Endothelial cell of umbilical vein (primary cell): Measurements from ENCODE around the gene PLPPR5. TPM values are rescaled to one million over a fixed set of nuclear protein-coding genes. Genes with fewer than 3 reads are reported as not detected.

Experiments
- BruUV-seq: library from RNA; stranded (reverse); fragments of 400-500 nt; replicated peaks from 2 replicates; lab custom pipeline; 2021; lab: Mats Ljungman, UMichigan
- CTCF ChIA-PET: fragments of 300-600, 350-600 bp; sonication (Branson Sonifier 250); formaldehyde crosslinking; loops from one replicate; lab custom pipeline; 2021; ENCODE audit warnings: antibody characterized with exemption, inconsistent platforms; lab: Charles Lee
- POLR2A ChIA-PET: fragments of 300-600, 350-600 bp; sonication (Branson Sonifier 250); formaldehyde crosslinking; loops from one replicate; lab custom pipeline; 2021; ENCODE audit warnings: antibody characterized with exemption, inconsistent platforms; lab: Charles Lee
- DNase-seq: peaks from one replicate; pipeline ENCODE4 v3.0.0-alpha.2; 2011; ENCODE audit warnings: low read depth, low spot score
- FAIRE-seq: peaks from 2 replicates; lab custom pipeline; 2011; peaks lifted over from hg19 to GRCh38; lab: Jason Lieb, UNC
- H2AFZ ChIP-seq: 2 replicates; pipeline ENCODE4 v1.6.0; 2012; ENCODE audit warnings: low read depth, low read length, control low read depth, inconsistent platforms
- H3K27ac ChIP-seq: 2 replicates; pipeline ENCODE4 v1.5.1; 2011; ENCODE audit warnings: low read depth, mild to moderate bottlenecking, control low read depth, low read length, moderate library complexity; ENCODE audit not compliant: insufficient read depth
- H3K27me3 ChIP-seq, 2 experiments: 2 replicates each; pipeline versions ENCODE4 v1.6.0 to v1.6.1; 2011; ENCODE audit warnings: low read length in 2 of 2, mixed read lengths in 1 of 2; ENCODE audit not compliant: control insufficient read depth in 2 of 2, insufficient read depth in 2 of 2
- H3K36me3 ChIP-seq, 2 experiments: 2 replicates in 1 of 2; 3 replicates in 1 of 2; pipeline ENCODE4 v1.5.1; 2011; ENCODE audit warnings: low read length in 2 of 2, mild to moderate bottlenecking in 1 of 2, moderate library complexity in 1 of 2; ENCODE audit not compliant: control insufficient read depth in 2 of 2, insufficient read depth in 2 of 2; ENCODE audit errors: extremely low read depth in 1 of 2
- H3K4me1 ChIP-seq: 3 replicates; pipeline ENCODE4 v1.5.1; 2011; ENCODE audit warnings: mild to moderate bottlenecking, low read length; ENCODE audit not compliant: control insufficient read depth, insufficient read depth; ENCODE audit errors: extremely low read depth
- H3K4me2 ChIP-seq: 2 replicates; pipeline ENCODE4 v1.6.1; 2011; ENCODE audit warnings: low read length, control low read depth, mixed read lengths; ENCODE audit not compliant: insufficient read depth
- H3K4me3 ChIP-seq, 3 experiments: fragments of 200-600 bp in 1 of 3; sonication (generic), shearing (Covaris generic) in 1 of 3; replicated peaks in 1 of 3; 2 replicates each; pipeline ENCODE4 v1.5.1; 2011 to 2016; ENCODE audit warnings: control low read depth in 3 of 3, low read length in 3 of 3, mild to moderate bottlenecking in 2 of 3, inconsistent platforms in 1 of 3, low read depth in 1 of 3, moderate library complexity in 1 of 3; ENCODE audit not compliant: insufficient read depth in 1 of 3
- H3K79me2 ChIP-seq: 2 replicates; pipeline ENCODE4 v1.6.0; 2012; ENCODE audit warnings: low read length, inconsistent platforms; ENCODE audit not compliant: control insufficient read depth, insufficient read depth
- H3K9ac ChIP-seq: replicated peaks from 2 replicates; pipeline ENCODE3; 2011; ENCODE audit warnings: low read length, control low read depth; ENCODE audit not compliant: insufficient read depth; ENCODE audit errors: extremely low read depth
- H3K9me1 ChIP-seq: replicated peaks from 3 replicates; pipeline ENCODE4 v1.6.0; 2011; ENCODE audit warnings: mild to moderate bottlenecking, low read length; ENCODE audit not compliant: control insufficient read depth, insufficient read depth; ENCODE audit errors: extremely low read depth
- H3K9me3 ChIP-seq: replicated peaks from 2 replicates; pipeline ENCODE4 v1.5.1; 2012; ENCODE audit warnings: low read length, inconsistent platforms; ENCODE audit not compliant: control insufficient read depth, insufficient read depth
- H4K20me1 ChIP-seq: replicated peaks from 2 replicates; pipeline ENCODE3; 2011; ENCODE audit warnings: mild to moderate bottlenecking, low read length; ENCODE audit not compliant: control insufficient read depth, insufficient read depth; ENCODE audit errors: extremely low read depth
- CTCF ChIP-seq, 2 donors: IDR thresholded peaks; 1 replicate in 1 of 2; 2 replicates in 1 of 2; pipeline ENCODE4 v1.5.1; 2011; ENCODE audit warnings: low read length in 2 of 2, mild to moderate bottlenecking in 2 of 2, moderate library complexity in 2 of 2, control low read depth in 1 of 2, inconsistent platforms in 1 of 2, low read depth in 1 of 2; ENCODE audit not compliant: insufficient read depth in 1 of 2; ENCODE audit errors: extremely low read depth in 1 of 2
- EZH2 ChIP-seq: IDR thresholded peaks from 2 replicates; pipeline ENCODE4 v1.6.1; 2012; ENCODE audit warnings: borderline replicate concordance, low read depth, mild to moderate bottlenecking, moderate library complexity, low read length, inconsistent platforms; ENCODE audit not compliant: severe bottlenecking
- FOS ChIP-seq: IDR thresholded peaks from 2 replicates; pipeline ENCODE4 v1.6.1; 2011; ENCODE audit warnings: mild to moderate bottlenecking, low read length, moderate library complexity, borderline replicate concordance; ENCODE audit not compliant: insufficient read depth
- GATA2 ChIP-seq: IDR thresholded peaks from 2 replicates; pipeline ENCODE4 v1.7.0; 2011; ENCODE audit warnings: low read depth, mild to moderate bottlenecking, moderate library complexity, mixed read lengths, low read length; ENCODE audit not compliant: insufficient read length, insufficient read depth
- JUN ChIP-seq: IDR thresholded peaks from 2 replicates; pipeline ENCODE4 v1.6.1; 2011; ENCODE audit warnings: borderline replicate concordance, low read depth; ENCODE audit not compliant: insufficient read length, insufficient read depth
- MAX ChIP-seq: IDR thresholded peaks from 2 replicates; pipeline ENCODE4 v1.6.1; 2011; ENCODE audit not compliant: insufficient read depth, insufficient read length
- MYC ChIP-seq: IDR thresholded peaks from one replicate; pipeline ENCODE4 v1.6.1; 2011; ENCODE audit warnings: mild to moderate bottlenecking, low read depth, low read length
- POLR2A ChIP-seq: IDR thresholded peaks from 2 replicates; pipeline ENCODE4 v1.6.1; 2012; ENCODE audit warnings: low read depth, mild to moderate bottlenecking, control low read depth, low read length
- POLR2AphosphoS5 ChIP-seq: IDR thresholded peaks from 2 replicates; pipeline ENCODE4 v1.6.1; 2012; ENCODE audit warnings: low read depth, mild to moderate bottlenecking, control low read depth, low read length, moderate library complexity; ENCODE audit not compliant: insufficient read depth
- dilution Hi-C: fragments of 300-500 bp; cut with MboI; formaldehyde crosslinking; loops from one replicate; pipeline ENCODE4 v1.15.0; 2019; ENCODE audit warnings: low sequenced_read_pairs; ENCODE audit not compliant: extremely low pct_ligation_motif_present
- intact Hi-C: fragments of 100-400 bp; cut with micrococcal nuclease; formaldehyde crosslinking; loops from one replicate; pipeline ENCODE4 v1.10.0; 2022
- polyA plus RNA-seq, 4 experiments: library from polyadenylated mRNA; depleted of rRNA in 3 of 4; stranded (reverse) in 3 of 4; unstranded in 1 of 4; fragments of >200 nt; gene quantifications; 2 replicates each; pipeline versions ENCODE4 v1.2.1 to v1.2.3, GENCODE V29; 2011 to 2012; ENCODE audit warnings: missing spikeins in 1 of 4
- total RNA-seq: library from RNA; stranded (reverse); gene quantifications from 2 replicates; pipeline ENCODE4 v1.2.3, GENCODE V29; 2021

Gene PLPPR5
- total and polyA plus RNA-seq, 2 donors (not counting 3 experiments of a cell fraction or from before 2014, with no cell fraction given) = not detected

DNA sequence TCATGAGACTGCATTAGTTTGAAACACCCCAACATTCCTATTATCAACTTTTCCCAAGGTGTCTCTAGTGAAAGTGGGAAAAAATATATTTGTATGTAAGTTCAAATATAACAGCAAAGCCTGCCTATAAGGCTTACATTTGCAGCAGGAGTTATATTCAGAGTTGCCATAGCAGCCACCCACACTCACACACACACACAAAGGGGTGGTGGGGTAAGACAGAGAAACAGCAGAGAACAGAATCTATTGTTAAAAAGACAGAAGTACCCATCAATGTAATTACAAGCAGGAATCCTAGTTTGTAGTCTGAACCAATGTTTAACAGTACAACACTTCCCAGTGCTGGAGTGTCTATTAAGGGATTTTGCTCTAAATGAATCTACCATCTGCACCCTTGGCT, 55.0 kb downstream of the PLPPR5 start:
- Histone ChIP-seq H3K9me1 (no peaks in the 10 kb centered on the region), H4K20me1 (no peaks in the 10 kb centered on the region), H3K36me3 (no peaks in the 10 kb centered on the region), H3K4me2 (no peak overlapping the region), H3K9ac (no peak overlapping the region), H3K27ac (no peak overlapping the region), H3K27me3 (peaks cover 0 to 2% of the 10 kb centered on the region in 2 experiments), H3K4me1 (no peaks in the 10 kb centered on the region), H3K79me2 (no peaks in the 10 kb centered on the region), H2AFZ (no peak overlapping the region), H3K4me3 (no peak overlapping the region), H3K9me3 (no peaks in the 10 kb centered on the region)
- TF ChIP-seq JUN = no peak
- no peak for TF ChIP-seq EZH2
- TF ChIP-seq CTCF (IDR thresholded peaks at IDR 0.05; ENCODE audit: extremely low read depth in 1 of 2, insufficient read depth in 1 of 2, low read depth in 1 of 2, low read length in 2 of 2) = no peak
- no peak for TF ChIP-seq MYC
- TF ChIP-seq POLR2A = no peak
- TF ChIP-seq FOS = no peak
- TF ChIP-seq MAX = no peak
- no peak for TF ChIP-seq POLR2AphosphoS5
- no peak for TF ChIP-seq GATA2
- ChIA-PET POLR2A (no interaction called here), CTCF (no interaction called here)
- FAIRE-seq (no peak), DNase-seq (no peak)
- dilution Hi-C loops = no loop called here
- intact Hi-C loops = no loop called here
- BruUV-seq = no TSS peak
